Parathyroid adenoma (tissue), 2 donors: ENCODE measurements around the gene RETSAT.
A peak's percentile ranks its signal among the peaks of the same experiment; 100 is the strongest.

Experiments
- H2AFZ ChIP-seq: fragments of 300-600 bp; sonication (generic); one replicate; pipeline ENCODE4 v1.7.0; 2017; ENCODE audit warnings: antibody characterized with exemption, mild to moderate bottlenecking
- H3K27ac ChIP-seq: fragments of 300-600 bp; sonication (generic); one replicate; pipeline ENCODE4 v1.7.0; 2017
- H3K27me3 ChIP-seq: fragments of 300-600 bp; sonication (generic); one replicate; pipeline ENCODE4 v1.7.0; 2017; ENCODE audit warnings: low read length; ENCODE audit not compliant: control insufficient read depth, insufficient read depth
- H3K36me3 ChIP-seq: fragments of 300-600 bp; sonication (generic); one replicate; pipeline ENCODE4 v1.7.0; 2017; ENCODE audit warnings: low read length; ENCODE audit not compliant: control insufficient read depth, insufficient read depth
- H3K4me1 ChIP-seq: fragments of 300-600 bp; sonication (generic); one replicate; pipeline ENCODE4 v1.7.0; 2017; ENCODE audit warnings: control low read depth
- H3K4me2 ChIP-seq: fragments of 300-600 bp; sonication (generic); one replicate; pipeline ENCODE4 v1.7.0; 2017; ENCODE audit warnings: low read length
- H3K4me3 ChIP-seq: fragments of 300-600 bp; sonication (generic); one replicate; pipeline ENCODE4 v1.7.0; 2017; ENCODE audit warnings: low read depth, low read length
- H3K79me2 ChIP-seq: fragments of 300-600 bp; sonication (generic); one replicate; pipeline ENCODE4 v1.7.0; 2017; ENCODE audit warnings: control low read depth
- H3K9ac ChIP-seq: fragments of 300-600 bp; sonication (generic); one replicate; pipeline ENCODE4 v1.7.0; 2017; ENCODE audit warnings: mild to moderate bottlenecking
- H3K9me3 ChIP-seq: fragments of 300-600 bp; sonication (generic); one replicate; pipeline ENCODE4 v1.7.0; 2017; ENCODE audit warnings: low read length; ENCODE audit not compliant: control insufficient read depth
- CTCF ChIP-seq: fragments of 300-600 bp; sonication (generic); IDR thresholded peaks from one replicate; pipeline ENCODE4 v1.7.0; 2017; ENCODE audit warnings: antibody characterized with exemption, mild to moderate bottlenecking
- donor health status: primary hyperparathyroidism.

Gene RETSAT

DNA sequence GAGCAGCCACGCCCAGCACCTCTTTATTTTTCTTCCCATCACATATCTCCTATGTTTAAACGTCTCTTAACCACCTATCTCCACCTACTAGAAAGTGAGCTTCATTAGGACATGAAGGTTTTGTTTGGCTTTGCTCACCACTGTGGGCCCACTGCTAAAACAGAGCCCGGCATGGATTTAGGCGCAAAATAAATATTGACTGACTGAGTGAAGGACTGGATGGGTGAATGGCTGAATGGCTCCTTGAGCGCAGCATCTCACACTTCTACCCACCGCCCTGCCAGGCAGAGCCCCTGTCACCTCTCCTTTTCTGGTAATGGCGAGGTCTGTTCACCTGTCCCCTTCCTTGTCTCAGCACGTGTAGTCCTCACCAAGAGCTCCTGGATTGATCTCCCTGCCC is 45.7 kb upstream of the RETSAT start:
- Histone ChIP-seq H3K79me2 (peaks cover 13% of the 10 kb centered on the region), H3K36me3 (no peaks in the 10 kb centered on the region), H3K9me3 (no peaks in the 10 kb centered on the region), H3K4me2 (no peak overlapping the region), H3K27me3 (no peaks in the 10 kb centered on the region), H3K4me1 (peaks cover 72% of the 10 kb centered on the region), H3K9ac (no peak overlapping the region), H3K27ac (peak overlapping the region; percentile 97), H2AFZ (no peak overlapping the region), H3K4me3 (no peak overlapping the region)
- no peak for TF ChIP-seq CTCF

GRCh38 chr2:85399183-85399455 is 44.8 kb upstream of the RETSAT start:
- peak overlapping the region; percentile 22 for H2AFZ ChIP-seq
- H3K27ac ChIP-seq: peak overlapping the region; percentile 97
- TF ChIP-seq CTCF: no peak
- H3K36me3 ChIP-seq: no peaks in the 10 kb centered on the region
- no peak overlapping the region for H3K9ac ChIP-seq
- no peaks in the 10 kb centered on the region for H3K9me3 ChIP-seq
- H3K4me3 ChIP-seq: no peak overlapping the region
- H3K27me3 ChIP-seq: no peaks in the 10 kb centered on the region
- peaks cover 79% of the 10 kb centered on the region for H3K4me1 ChIP-seq
- H3K79me2 ChIP-seq: peaks cover 13% of the 10 kb centered on the region
- no peak overlapping the region for H3K4me2 ChIP-seq

- Histone ChIP-seq H3K9me3 (no peaks in the 10 kb centered on the region), H3K4me3 (no peak overlapping the region), H3K4me2 (peak overlapping the region; percentile 93), H3K36me3 (no peaks in the 10 kb centered on the region), H2AFZ (peak overlapping the region; percentile 22), H3K9ac (no peak overlapping the region), H3K27ac (peak overlapping the region; percentile 97), H3K27me3 (no peaks in the 10 kb centered on the region), H3K4me1 (peaks cover 83% of the 10 kb centered on the region), H3K79me2 (peaks cover 13% of the 10 kb centered on the region)
- no peak for TF ChIP-seq CTCF
Measured at GRCh38 chr2:85398426-85399182, 44.3 kb upstream of the RETSAT start.

DNA sequence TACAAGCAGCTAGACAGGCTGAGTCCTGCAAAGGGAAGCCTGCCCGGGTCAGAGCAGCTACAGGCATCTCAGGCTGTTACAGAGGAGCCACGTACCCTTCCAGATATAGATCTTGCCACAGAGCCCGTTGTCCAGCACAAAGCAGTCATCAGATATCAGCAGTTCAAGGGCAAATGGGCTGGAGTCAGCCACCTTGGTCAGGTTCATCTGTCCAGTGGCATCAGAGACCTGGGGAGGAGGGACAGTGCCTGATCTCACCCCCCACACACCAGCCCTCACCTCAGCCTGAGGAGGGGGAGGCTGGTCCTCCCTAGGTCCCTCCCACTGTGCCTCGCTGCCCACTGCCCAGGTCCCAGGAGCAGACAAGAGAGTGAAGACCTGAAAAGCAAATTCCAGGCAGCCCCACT is 43.6 kb upstream of the RETSAT start:
- no peaks in the 10 kb centered on the region for H3K36me3 ChIP-seq
- no peaks in the 10 kb centered on the region for H3K9me3 ChIP-seq
- no peak for TF ChIP-seq CTCF
- peak overlapping the region; percentile 93 for H3K4me2 ChIP-seq
- no peak overlapping the region for H2AFZ ChIP-seq
- H3K9ac ChIP-seq: no peak overlapping the region
- H3K27ac ChIP-seq: peak overlapping the region; percentile 97
- peaks cover 80% of the 10 kb centered on the region for H3K4me1 ChIP-seq
- peaks cover 9% of the 10 kb centered on the region for H3K79me2 ChIP-seq
- H3K27me3 ChIP-seq: no peaks in the 10 kb centered on the region
- H3K4me3 ChIP-seq: peak overlapping the region; percentile 62
